ENCODE measurements around the gene NQO1.
"Not testable (repeated sequence)": the region's sequence is repeated elsewhere in the genome, so short reads cannot be mapped to it uniquely, and the experiment has no call there.

NQO1 gene

DNA sequence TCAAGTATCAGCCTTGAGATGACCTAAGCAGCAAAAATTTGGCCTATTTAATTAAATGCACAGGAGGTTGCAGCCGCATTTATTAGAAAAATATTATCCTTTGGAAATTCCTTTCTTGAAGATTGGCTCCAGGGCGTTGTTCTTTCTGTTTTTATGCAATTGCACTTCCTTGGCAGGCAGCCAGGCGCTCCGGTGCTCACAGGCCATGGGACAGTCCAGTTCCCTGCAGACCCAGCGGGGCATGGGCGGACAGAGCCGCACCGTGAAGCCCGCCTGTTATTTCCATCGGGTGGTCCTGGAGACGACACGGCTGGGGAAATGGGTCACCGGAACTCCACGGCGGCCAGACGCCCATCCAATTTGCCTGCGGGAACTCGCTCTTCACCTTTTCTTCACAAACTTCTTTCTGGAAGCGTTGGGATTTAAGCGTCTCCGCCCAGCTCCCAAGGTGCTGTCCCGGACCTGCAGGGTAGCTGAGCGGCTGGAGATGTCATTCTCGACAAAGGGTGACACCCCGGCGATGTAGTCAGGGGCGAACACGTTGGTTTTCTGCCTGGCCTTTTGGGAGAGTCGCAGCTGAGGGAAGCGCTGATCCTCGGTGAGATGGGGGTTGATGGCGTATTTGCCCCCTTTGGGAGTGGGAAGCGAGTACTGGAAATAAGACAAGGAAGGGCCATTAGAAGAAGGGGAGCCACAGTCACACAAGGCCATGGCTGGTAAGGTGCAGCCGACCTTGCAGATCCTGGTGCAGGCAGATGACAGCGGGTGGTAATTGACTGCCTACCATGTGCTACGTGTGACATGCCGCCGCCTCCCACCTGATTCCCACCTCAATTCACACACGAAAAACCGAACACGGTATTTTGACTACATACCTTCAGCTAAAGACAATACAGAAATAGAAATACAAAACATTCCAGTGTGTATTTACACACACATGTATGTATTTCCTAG is 15.9 kb upstream of the NQO1 start:
- DNase-seq = peak; percentile 43

DNA sequence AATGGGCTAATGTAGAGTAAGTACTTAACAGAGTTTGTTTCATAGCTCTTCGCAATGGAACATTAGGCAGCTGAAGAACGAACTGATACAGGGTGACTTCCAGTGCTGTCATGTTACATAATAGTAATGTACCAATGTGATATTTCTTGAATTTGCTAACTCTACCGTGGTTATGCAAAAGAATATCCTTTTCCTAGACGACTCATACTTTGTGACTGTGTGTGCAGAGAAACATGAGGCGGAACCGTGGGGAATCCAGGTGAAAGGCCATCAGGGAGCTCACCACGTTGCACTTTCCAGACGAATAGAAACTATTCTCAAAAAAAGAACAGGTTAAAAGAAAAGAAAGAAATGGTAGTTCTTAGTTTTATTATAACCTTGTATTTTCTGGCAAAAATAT is 15.2 kb upstream of the NQO1 start:
- DNase-seq = no peak

DNA sequence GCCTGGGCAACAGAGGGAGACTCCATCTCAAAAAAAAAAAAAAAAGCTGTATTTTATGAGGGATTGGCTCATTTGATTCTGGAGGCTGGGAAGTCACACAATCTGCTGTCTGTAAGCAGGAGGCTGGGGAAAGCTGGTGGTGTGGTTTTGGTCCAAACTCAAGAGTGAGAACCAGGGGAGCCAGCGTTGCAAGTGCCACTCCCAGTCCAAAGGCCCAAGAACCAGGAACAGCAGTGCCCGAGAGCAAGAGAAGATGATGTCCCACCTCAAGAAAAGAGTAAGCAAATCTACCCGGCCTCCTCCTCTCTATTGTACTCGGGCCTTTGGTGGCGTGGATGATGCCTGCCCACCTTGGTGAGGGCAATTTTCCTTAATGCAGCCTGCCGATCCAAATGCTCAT is 5.7 kb upstream of the NQO1 start:
- no peak for DNase-seq

- not testable (repeated sequence) for DNase-seq
Observed at GRCh38 chr16:69731280-69731679, 4.9 kb upstream of the NQO1 start.

GRCh38 chr16:69729030-69729429 is 2.7 kb upstream of the NQO1 start:
- not testable (repeated sequence) for DNase-seq

DNA sequence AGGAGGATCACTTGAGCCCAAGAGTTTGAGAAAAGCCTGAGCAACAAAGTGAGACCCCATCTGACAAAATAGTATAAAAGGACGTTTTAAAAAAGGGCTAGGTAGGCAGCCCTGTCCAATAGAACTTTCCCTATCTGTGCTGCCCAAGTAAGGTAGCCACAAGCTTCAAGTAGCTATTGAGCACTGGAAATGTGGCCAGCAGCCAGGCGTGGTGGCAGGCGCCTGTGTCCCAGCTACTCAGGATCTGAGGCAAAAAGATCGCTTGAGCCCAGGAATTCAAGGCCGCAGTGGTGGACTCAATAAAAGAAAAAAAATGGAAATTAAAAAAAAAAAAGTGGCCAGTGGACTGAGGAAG is 1.5 kb upstream of the NQO1 start:
- DNase-seq = no peak

DNA sequence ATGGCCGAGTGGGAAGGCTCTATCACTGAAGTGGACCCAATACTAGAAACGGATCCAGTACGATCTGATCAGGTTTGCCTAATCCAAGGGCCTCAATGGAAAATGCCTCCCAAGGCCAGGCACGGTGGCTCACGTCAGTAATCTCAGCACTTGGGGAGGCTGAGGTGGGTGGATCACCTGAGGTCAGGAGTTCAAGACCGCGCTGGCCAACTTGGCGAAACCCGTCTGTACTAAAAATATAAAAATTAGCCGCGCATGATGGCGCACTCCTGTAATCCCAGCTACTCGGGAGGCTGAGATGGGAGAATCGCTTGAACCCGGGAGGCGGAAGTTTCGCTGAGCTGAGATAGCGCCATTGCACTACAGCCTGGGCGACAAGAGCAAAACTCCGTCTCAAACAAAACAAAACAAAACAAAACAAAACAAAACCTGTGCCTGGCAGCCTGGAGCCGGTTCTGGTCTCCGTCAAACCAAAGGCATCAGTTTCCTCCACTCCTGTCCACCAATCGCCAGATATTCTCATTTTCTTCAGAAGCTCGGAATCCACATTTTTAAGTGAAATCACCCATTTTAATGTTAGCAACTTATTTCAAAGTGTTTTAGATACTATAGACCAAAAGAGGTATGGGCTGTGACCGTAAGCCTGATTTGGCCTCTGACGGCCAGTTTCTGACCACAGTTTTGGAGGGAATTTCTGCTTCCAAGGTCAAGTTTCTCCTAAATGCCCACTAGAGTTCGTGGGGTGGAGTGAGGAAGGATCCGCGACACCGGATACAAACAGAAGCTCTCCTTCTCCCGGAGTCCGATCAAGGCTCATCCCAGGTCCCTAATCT is 664 bp downstream of the NQO1 start:
- DNase-seq = no peak

DNA sequence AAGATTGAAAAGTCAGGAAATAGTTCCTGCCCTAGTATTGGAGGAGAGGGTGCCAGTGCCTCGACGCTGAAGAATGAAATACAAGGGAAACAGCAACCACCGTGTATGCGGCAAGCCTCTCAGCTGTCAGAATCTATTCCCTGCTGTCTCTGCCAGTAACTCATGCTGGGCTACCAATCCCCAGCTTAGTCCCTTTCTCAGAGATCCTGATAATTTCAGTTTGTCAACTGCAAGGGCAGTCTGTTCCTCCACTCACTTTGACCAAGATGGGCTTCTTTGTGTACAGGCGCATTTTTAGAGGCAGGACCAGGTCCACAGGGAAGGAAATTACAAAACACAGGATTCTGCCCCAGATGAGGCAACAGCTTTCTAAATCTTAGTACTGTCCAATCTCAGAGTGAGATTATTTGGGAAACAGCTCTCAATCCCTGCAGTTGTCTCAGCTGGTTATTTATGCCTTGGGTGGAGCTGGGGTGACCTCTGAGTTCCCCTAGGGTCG is 1.3 kb downstream of the NQO1 start:
- no peak for DNase-seq

- DNase-seq = no peak
Observed at GRCh38 chr16:69724414-69724873, 1.9 kb downstream of the NQO1 start.

DNA sequence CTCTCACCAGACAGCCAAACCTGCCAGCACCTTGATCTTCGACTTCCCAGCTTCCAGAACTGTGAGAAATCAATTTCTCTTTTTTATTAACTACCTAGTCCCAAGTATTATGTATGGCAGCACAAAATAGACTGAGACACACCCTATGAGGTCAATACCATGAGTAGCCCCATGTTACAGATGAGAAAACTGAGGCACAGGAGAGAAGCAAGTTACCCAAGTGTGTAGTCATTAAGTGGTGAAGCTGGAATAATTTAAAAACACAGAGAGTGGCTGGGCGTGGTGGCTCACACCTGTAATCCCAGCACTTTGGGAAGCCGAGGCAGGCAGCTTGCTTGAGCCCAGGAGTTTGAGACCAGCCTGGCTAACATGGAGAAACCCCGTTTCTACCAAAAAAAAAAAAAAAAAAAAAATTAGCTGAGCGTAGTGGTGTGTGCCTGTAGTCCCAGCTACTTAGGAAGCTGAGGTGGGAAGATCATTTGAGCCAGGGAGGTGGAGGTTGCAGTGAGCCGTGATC is 4.9 kb downstream of the NQO1 start:
- no peak for DNase-seq

- no peak for DNase-seq
Observed at GRCh38 chr16:69720822-69721430, 5.4 kb downstream of the NQO1 start.

GRCh38 chr16:69718111-69718764 is 8.1 kb downstream of the NQO1 start:
- DNase-seq = no peak

DNA sequence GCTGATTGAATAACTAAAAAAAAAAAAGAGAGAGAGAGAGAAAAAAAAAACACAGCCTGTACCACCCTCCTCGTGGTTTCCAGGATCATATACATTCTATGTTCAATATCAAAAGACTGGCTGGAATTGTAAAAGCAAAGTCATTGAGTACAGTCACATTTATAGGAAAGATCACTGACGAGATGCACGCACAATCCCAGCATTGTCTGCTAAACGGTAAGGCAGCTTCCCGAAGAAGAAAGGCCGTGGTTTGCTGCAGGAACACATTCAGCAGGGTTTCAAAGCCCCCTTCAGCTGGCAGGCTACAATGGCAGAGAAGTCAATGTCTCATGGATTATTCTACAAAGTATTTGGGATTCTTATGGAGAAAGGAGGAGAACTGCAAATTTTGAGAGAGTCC is 9.3 kb downstream of the NQO1 start:
- DNase-seq = no peak

DNA sequence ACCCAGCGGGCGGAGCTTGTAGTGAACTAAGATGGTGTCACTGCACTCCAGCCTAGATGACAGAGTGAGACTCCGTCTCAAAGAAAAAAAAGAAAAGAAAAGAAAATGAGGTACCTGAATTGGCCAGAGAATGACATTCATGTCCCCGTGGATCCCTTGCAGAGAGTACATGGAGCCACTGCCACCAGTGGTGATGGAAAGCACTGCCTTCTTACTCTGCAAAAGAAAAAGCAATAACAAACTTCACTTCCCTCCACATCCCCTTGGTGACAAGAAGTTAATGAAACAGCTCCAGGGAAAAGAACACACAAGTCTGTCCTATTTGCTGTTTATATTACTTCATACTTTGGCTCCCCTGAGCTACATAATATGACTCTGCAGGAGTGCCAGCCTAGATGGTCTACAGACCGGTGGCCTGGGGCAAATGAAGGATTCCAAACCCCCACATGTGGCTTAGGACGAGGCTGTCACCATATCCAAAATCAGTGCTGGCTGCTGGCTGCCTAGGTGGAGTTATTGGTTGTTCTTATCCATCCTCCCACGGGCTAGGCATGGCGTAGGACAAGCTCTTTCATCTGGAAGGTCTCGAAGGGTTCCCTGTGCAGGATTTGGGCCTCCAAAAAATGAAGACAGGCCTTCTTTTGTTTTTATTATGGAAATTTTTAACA is 13.3 kb downstream of the NQO1 start:
- no peak for DNase-seq

DNA sequence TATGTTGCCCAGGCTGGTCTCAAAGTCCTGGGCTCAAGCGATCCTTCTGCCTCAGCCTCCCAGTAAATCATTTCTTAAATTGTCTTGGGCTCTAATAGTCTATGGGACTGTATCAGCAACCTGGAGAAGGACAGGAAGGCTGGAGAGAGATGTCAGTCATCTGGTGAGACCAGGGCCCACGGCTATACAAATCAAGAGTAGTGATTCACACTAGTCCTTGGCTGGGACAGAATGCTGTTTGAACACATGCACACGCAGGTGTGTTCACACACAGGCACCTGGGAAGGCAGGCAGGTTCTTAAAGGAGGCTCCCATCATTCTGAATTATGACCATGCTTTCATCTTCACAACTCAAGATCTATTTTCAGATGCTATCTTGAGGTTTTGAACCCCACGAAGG is 14.1 kb downstream of the NQO1 start:
- no peak for DNase-seq

DNA sequence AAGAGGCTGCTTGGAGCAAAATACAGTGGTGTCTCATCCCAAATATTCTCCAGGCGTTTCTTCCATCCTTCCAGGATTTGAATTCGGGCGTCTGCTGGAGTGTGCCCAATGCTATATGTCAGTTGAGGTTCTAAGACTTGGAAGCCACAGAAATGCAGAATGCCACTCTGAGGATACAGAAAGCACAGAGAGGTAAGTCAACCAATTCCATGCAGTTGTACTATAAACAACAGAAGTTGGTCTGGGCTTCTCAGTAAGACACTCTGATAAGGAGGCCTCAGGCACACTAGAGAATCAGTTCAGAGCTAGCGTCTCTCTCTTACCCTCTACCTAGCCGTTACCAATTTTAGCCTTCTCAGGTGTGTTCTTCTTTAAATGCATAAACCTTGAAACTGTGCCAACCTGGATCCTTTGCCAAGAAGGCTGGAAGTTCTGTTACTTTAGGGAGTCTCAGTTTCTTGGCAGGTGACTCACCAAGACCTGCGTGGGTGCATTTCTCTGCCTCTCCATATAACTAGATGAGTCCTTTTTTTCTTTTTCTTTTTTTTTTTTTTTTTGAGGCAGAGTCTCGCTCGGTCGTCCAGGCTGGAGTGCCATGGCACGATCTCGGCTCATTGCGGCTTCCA is 15.1 kb downstream of the NQO1 start:
- DNase-seq = peak; percentile 49

- no peak for DNase-seq
Observed at GRCh38 chr16:69709456-69710084, 16.8 kb downstream of the NQO1 start.

DNA sequence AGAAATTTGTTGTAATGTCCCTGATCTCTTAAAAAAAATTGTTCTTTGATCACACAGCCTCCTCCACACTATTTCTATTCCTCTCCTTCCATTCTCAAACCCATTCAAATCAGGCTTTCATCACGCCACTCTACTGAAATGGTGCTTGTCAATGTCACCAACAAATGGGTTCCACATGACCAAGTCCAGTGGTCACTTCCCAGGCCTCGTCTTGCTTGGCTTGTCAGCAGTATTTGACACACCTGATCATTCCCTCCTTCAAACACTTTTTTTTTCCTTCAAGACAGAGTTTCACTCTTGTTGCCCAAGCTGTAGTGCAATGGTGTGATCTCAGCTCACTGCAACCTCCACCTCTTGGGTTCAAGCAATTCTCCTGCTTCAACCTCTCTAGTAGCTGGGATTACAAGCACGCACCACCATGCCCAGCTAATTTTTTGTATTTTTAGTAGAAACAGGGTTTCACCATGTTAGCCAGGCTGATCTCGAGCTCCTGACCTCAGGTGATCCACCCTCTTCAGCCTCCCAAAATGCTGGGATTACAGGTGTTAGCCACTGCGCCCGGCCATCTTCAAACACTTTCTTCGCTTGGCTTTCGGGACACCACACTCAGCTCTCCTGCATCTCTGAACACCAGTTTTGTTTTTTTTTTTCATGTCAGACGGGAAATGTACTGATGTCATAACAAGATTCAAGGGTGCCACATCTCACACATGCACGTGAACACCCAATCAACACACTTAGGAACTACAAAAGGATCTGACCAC is 18.3 kb downstream of the NQO1 start:
- no peak for DNase-seq

- DNase-seq = no peak
Observed at GRCh38 chr16:69706975-69707340, 19.4 kb downstream of the NQO1 start.
